ENCODE results near the gene NTMT1.

GRCh38 chr9:129648764-129649115 is 22.8 kb downstream of the NTMT1 start:
- TF ChIP-seq CTCF (IDR thresholded peaks at IDR 0.05; ENCODE audit: low read depth, low read length) (no peak), EZH2phosphoT487 (IDR thresholded peaks at IDR 0.05; ENCODE audit: low read depth) (no peak)
